Measurements from ENCODE around the gene C6orf120.

GRCh38 chr6:169725125-169726048 is 23.5 kb downstream of the C6orf120 start:
- TF ChIP-seq, protein P1, sequence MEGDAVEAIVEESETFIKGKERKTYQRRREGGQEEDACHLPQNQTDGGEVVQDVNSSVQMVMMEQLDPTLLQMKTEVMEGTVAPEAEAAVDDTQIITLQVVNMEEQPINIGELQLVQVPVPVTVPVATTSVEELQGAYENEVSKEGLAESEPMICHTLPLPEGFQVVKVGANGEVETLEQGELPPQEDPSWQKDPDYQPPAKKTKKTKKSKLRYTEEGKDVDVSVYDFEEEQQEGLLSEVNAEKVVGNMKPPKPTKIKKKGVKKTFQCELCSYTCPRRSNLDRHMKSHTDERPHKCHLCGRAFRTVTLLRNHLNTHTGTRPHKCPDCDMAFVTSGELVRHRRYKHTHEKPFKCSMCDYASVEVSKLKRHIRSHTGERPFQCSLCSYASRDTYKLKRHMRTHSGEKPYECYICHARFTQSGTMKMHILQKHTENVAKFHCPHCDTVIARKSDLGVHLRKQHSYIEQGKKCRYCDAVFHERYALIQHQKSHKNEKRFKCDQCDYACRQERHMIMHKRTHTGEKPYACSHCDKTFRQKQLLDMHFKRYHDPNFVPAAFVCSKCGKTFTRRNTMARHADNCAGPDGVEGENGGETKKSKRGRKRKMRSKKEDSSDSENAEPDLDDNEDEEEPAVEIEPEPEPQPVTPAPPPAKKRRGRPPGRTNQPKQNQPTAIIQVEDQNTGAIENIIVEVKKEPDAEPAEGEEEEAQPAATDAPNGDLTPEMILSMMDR (IDR thresholded peaks at IDR 0.05), result no peak
- TF ChIP-seq POLR2A (IDR thresholded peaks at IDR 0.05), result peak in 1 of 2 donors; percentile 12
